22Rv1 (cell line): ENCODE results near the gene SYNPO.

ENCODE experiments used
- H3K27ac ChIP-seq: fragments of 450-650 bp; 2 replicates; pipeline ENCODE4 v1.5.1; 2017
- CTCF ChIP-seq: fragments of 450-650 bp; IDR thresholded peaks from 2 replicates; pipeline ENCODE4 v1.5.1; 2017; ENCODE audit warnings: mild to moderate bottlenecking
- ZFX ChIP-seq: fragments of 450-650 bp; IDR thresholded peaks from 2 replicates; pipeline ENCODE4 v1.6.1; 2017; ENCODE audit warnings: antibody characterized with exemption, borderline replicate concordance

The SYNPO gene

DNA sequence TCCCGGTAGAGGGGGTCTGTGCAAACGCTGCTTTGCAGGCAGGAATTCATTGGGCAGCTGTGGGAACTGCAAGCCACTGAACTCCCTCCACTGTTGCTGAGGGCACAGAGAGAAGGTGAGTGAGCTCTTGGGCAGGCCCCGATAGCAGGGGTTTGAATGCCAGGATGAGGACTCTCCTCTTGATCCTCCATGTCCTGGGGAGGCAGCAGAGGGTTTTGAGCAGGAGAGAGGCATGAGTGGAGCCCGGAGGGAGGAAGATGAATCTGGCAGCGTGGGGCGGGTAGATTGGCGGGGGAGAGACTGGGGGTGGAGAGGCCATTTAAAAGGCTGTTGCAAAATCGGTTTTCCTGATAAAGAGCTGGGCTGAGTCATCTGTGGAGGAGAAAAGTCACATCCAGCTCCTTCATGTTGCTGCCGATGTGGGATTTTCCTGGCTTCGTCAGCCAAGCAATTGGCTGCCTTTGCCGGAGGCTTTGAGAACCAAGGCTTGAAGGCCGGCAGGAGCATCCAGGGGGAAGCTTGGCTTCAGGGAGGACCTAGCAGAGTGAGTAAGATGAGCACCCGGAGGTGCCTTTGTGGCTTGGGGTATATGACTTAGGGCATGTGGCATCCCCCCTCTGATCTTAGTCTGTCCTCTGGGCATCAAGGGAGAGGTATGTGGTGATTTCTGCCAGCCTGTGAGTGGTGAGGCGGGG is at the start of gene SYNPO:
SYNPO (plus strand) TSS at position 350 of the 695 bp plus-strand sequence. CDS start 7,616 bp downstream, outside the sequence.
- H3K27ac ChIP-seq = no peak within 1 kb of the TSS

DNA sequence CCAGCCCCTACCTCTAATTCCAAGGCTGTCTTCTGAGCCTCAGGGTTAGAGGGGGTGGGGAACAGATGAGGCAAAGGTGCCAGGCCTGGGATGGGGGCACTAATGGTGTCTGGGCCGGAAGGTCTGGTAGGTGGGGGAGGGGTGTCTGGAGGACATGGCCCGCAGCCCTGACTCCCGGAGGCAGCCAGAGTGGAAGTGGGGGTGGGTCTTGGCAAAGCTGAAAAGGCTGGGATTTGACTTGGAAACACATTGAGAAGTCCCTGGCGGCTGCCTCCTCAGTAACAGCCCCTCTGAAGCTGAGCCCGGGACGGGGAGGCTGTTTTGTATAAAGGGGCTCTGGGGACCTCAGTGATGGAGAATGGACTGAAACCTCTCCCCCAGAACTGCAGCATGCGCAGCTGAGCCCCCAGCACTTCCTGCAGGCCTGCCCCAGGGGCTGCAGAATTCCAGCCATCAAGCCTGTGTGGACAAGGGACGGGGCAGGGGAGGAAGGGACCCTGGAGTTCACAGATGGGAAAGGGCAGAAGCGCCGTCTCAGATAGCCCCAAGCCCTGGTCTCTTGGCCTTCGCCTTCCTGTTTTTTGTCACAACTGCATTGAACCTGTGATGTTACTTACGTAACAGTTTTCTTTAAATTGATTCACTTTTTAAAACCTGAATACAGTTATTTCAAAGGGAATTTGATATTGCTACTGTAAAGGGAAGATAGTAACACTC is 49.3 kb upstream of the SYNPO start:
- no peak overlapping the region for H3K27ac ChIP-seq
- TF ChIP-seq ZFX (no peak), CTCF (no peak)

More for the DNA sequence above, at the start of gene SYNPO:
- TF ChIP-seq CTCF = no peak
- TF ChIP-seq ZFX = no peak

DNA sequence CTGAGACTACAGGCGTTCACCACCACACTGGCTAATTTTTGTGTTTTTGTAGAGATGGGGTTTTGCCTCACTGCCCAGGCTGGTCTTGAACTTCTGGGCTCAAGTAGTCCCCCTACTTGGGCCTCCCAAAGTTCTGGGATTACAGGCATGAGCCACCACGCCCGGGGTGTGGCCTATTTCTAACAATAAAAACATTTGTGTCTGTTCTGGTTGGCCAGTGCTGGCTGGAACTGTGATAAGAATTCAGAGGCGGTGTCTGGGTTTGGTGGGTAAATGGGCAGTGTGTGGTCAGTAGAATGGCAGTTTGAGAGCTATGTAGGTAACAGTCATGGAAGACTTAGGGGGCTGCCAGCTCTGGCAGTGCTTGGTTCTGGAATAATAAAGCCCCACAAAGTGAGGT is 46.9 kb upstream of the SYNPO start:
- H3K27ac ChIP-seq = no peak overlapping the region
- TF ChIP-seq CTCF = no peak
- TF ChIP-seq ZFX = no peak

GRCh38 chr5:150593996-150594395 is 46.5 kb upstream of the SYNPO start:
- TF ChIP-seq CTCF (no peak), ZFX (no peak)
- no peak overlapping the region for H3K27ac ChIP-seq

DNA sequence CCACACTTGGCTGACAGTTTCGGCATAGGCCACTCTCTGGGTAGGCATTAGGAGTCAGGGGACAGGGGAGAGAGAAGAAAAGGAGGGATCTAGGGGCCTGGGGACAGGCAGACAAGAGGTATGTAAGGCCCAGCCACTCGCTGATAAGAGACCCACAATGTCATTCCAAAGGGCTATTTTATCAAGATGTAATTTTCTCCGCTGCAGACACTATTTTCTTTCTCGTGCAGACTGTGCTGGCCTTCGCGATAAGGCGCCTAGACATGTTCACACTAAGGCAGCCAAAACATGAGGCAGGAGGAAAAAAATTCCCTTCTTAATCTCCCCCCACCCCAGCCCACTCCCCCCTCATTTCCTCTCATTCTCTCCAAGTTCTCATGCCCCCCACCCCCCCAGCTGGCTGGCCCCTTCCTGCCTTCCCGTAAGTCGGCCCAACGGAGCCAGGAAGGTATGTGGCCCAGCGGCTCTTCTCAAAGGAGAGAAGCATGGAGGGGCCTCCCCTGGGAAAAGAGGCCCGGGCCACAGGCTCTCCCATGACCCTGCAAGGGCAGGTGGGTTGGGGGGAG is 44.9 kb upstream of the SYNPO start:
- no peak for TF ChIP-seq ZFX
- TF ChIP-seq CTCF = no peak

DNA sequence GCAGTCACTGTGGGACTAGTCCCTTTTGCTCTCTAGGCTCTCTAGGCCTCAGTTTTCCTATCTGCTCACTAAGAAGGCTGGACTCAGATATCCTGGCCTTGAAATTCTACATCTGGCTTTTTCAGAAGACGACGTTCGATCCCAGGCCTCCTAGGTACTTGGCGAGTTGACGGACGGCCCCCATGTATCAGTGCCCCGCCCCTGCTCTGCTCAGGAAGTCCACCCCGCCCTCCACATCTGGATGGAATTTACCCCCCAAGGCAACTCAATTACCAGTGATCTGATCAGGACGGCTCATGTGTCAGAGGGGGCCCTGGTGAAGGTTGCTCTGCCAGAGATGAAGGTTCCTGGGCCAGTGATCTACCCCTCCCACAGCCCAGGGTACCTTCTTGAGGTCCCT is 44.1 kb upstream of the SYNPO start:
- TF ChIP-seq CTCF (no peak), ZFX (no peak)
- no peak overlapping the region for H3K27ac ChIP-seq

More for the DNA sequence above, 44.9 kb upstream of the SYNPO start:
- no peak overlapping the region for H3K27ac ChIP-seq

GRCh38 chr5:150596826-150597225 is 43.6 kb upstream of the SYNPO start:
- H3K27ac ChIP-seq = no peak overlapping the region
- TF ChIP-seq CTCF (no peak), ZFX (no peak)
